ENCODE measurements around the gene MGAT4D.
"Not testable (repeated sequence)": the region's sequence is repeated elsewhere in the genome, so short reads cannot be mapped to it uniquely, and the experiment has no call there.

DNA sequence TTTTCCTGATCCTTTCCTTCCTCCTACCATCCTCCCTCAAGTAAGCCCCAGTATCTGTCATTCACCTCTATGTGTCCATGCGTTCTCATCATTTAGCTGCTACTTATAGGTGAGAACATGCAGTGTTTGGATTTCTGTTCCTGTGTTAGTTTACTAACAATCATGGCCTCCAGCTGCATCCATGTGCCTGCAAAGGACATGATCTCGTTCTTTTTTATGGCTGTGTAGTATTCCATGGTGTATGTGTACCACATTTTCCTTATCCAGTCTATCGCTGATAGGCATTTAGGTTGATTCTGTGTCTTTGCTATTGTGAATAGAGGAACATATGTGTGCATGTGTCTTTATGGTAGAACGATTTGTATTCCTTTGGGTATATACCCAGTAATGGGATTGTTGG is 53.7 kb downstream of the MGAT4D start:
- TF ChIP-seq, protein P1, sequence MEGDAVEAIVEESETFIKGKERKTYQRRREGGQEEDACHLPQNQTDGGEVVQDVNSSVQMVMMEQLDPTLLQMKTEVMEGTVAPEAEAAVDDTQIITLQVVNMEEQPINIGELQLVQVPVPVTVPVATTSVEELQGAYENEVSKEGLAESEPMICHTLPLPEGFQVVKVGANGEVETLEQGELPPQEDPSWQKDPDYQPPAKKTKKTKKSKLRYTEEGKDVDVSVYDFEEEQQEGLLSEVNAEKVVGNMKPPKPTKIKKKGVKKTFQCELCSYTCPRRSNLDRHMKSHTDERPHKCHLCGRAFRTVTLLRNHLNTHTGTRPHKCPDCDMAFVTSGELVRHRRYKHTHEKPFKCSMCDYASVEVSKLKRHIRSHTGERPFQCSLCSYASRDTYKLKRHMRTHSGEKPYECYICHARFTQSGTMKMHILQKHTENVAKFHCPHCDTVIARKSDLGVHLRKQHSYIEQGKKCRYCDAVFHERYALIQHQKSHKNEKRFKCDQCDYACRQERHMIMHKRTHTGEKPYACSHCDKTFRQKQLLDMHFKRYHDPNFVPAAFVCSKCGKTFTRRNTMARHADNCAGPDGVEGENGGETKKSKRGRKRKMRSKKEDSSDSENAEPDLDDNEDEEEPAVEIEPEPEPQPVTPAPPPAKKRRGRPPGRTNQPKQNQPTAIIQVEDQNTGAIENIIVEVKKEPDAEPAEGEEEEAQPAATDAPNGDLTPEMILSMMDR (IDR thresholded peaks at IDR 0.05) = not testable (repeated sequence)
- TF ChIP-seq POLR2A (IDR thresholded peaks at IDR 0.05) = not testable (repeated sequence)

Data from thyroid gland (tissue), 4 donors.